ENCODE results near the gene SECISBP2L.

DNA sequence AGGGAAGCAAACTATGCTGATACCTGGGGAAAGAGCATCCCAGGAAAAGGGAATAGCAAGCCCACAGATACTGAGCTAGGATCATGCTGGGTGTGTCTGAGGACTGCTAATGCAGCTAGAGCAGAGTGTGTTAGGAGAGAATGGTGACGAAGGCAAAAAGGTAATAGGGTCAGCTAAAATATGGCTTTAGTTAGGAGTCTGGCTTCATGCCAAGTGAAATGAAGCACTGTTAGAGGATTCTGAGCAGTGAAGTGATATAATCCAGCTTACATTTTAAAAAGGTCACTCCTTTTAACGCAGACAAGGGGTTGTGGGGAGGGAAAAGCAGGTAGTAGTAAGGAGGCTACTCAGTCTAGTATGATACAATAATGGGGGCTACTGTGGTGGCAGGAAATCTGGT, 30.4 kb downstream of the SECISBP2L start:
- TF ChIP-seq CTCF (IDR thresholded peaks at IDR 0.05), result no peak
- TF ChIP-seq POLR2A (IDR thresholded peaks at IDR 0.05), result no peak
